Neuronal stem cell (in vitro differentiated cells): ENCODE results near the gene NCEH1.

ENCODE experiments used
- DNase-seq: peaks from one replicate; pipeline ENCODE4 v3.0.0-alpha.2; 2013; ENCODE audit warnings: low spot score
- H2AFZ ChIP-seq: one replicate; pipeline ENCODE4 v1.6.1; 2013; ENCODE audit warnings: mild to moderate bottlenecking, low read length, inconsistent platforms
- H2AK5ac ChIP-seq: 2 replicates; pipeline ENCODE4 v1.6.1; 2013; ENCODE audit warnings: low read depth, mild to moderate bottlenecking, inconsistent platforms, low read length, moderate library complexity, mixed read lengths
- H2BK120ac ChIP-seq: 2 replicates; pipeline ENCODE4 v1.6.1; 2013; ENCODE audit warnings: low read depth, mild to moderate bottlenecking, inconsistent platforms, low read length, moderate library complexity, mixed read lengths
- H2BK12ac ChIP-seq: one replicate; pipeline ENCODE4 v1.6.1; 2013; ENCODE audit warnings: low read length, inconsistent platforms
- H2BK15ac ChIP-seq: 2 replicates; pipeline ENCODE4 v1.6.1; 2013; ENCODE audit warnings: mild to moderate bottlenecking, low read length, inconsistent platforms, mixed read lengths
- H2BK5ac ChIP-seq: one replicate; pipeline ENCODE4 v1.6.1; 2013; ENCODE audit warnings: inconsistent platforms, mild to moderate bottlenecking, low read length, moderate library complexity
- H3K14ac ChIP-seq: one replicate; pipeline ENCODE4 v1.6.1; 2013; ENCODE audit warnings: low read length, inconsistent platforms
- H3K18ac ChIP-seq: 2 replicates; pipeline ENCODE4 v1.6.1; 2013; ENCODE audit warnings: low read length, inconsistent platforms
- H3K23ac ChIP-seq: 2 replicates; pipeline ENCODE4 v1.6.1; 2013; ENCODE audit warnings: low read depth, mild to moderate bottlenecking, mixed read lengths, low read length, inconsistent platforms; ENCODE audit not compliant: poor library complexity
- H3K27ac ChIP-seq: replicated peaks from 3 replicates; pipeline ENCODE4 v1.5.1; 2013; ENCODE audit warnings: low read length, inconsistent platforms
- H3K27me3 ChIP-seq, 3 experiments: 2 replicates each; pipeline ENCODE4 v1.6.1; 2013; ENCODE audit warnings: low read length in 3 of 3, mild to moderate bottlenecking in 2 of 3, inconsistent platforms in 1 of 3, low read depth in 1 of 3, mixed read lengths in 1 of 3, moderate library complexity in 1 of 3; ENCODE audit not compliant: control insufficient read depth in 3 of 3, insufficient read depth in 3 of 3
- H3K36me3 ChIP-seq, 2 donors: replicated peaks in 1 of 2; 2 replicates each; pipeline ENCODE4 v1.6.1; 2013; ENCODE audit warnings: low read length in 2 of 2; ENCODE audit not compliant: control insufficient read depth in 2 of 2, insufficient read depth in 2 of 2
- H3K4ac ChIP-seq: 2 replicates; pipeline ENCODE4 v1.6.1; 2013; ENCODE audit warnings: inconsistent platforms, mild to moderate bottlenecking, low read length, moderate library complexity
- H3K4me1 ChIP-seq, 2 donors: 1 replicate in 1 of 2; 2 replicates in 1 of 2; pipeline ENCODE4 v1.6.1; 2013; ENCODE audit warnings: low read length in 2 of 2, low read depth in 1 of 2; ENCODE audit not compliant: control insufficient read depth in 2 of 2, insufficient read depth in 1 of 2
- H3K4me2 ChIP-seq: one replicate; pipeline ENCODE4 v1.6.1; 2013; ENCODE audit warnings: mild to moderate bottlenecking, low read length, inconsistent platforms; ENCODE audit not compliant: insufficient read depth, poor library complexity, severe bottlenecking
- H3K4me3 ChIP-seq, 2 donors: 2 replicates each; pipeline ENCODE4 v1.5.1; 2013; ENCODE audit warnings: low read length in 2 of 2, mild to moderate bottlenecking in 2 of 2, inconsistent platforms in 1 of 2, moderate library complexity in 1 of 2
- H3K79me1 ChIP-seq: one replicate; pipeline ENCODE4 v1.6.1; 2013; ENCODE audit warnings: low read depth, mild to moderate bottlenecking, inconsistent platforms, low read length, moderate library complexity
- H3K9ac ChIP-seq: one replicate; pipeline ENCODE4 v1.6.1; 2013; ENCODE audit warnings: mild to moderate bottlenecking, low read depth, low read length, inconsistent platforms; ENCODE audit not compliant: poor library complexity
- H3K9me3 ChIP-seq, 2 donors: replicated peaks in 1 of 2; 2 replicates each; pipeline versions ENCODE3 to v1.6.1; 2013; ENCODE audit warnings: low read length in 2 of 2, mild to moderate bottlenecking in 2 of 2, inconsistent platforms in 1 of 2, low read depth in 1 of 2, mixed read lengths in 1 of 2, moderate library complexity in 1 of 2; ENCODE audit not compliant: control insufficient read depth in 2 of 2, insufficient read depth in 1 of 2
- H4K8ac ChIP-seq: one replicate; pipeline ENCODE4 v1.6.1; 2013; ENCODE audit warnings: low read depth, mild to moderate bottlenecking, inconsistent platforms, low read length, moderate library complexity
- H4K91ac ChIP-seq: one replicate; pipeline ENCODE4 v1.6.1; 2013; ENCODE audit warnings: low read length, low read depth, mild to moderate bottlenecking, inconsistent platforms; ENCODE audit not compliant: poor library complexity
- WGBS, 2 donors: extraction: QIAGEN DNeasy Blood & Tissue Kit; methylation state at CpG; one replicate each; pipeline ENCODE4 v1.1.7; 2013; ENCODE audit warnings: missing lambda C conversion rate in 2 of 2, mixed read lengths in 1 of 2; ENCODE audit not compliant: insufficient read length in 2 of 2, insufficient replicate concordance in 1 of 2; ENCODE audit errors: extremely low coverage in 2 of 2; 5-methylcytosine and 5-hydroxymethylcytosine counted together

Gene NCEH1

DNA sequence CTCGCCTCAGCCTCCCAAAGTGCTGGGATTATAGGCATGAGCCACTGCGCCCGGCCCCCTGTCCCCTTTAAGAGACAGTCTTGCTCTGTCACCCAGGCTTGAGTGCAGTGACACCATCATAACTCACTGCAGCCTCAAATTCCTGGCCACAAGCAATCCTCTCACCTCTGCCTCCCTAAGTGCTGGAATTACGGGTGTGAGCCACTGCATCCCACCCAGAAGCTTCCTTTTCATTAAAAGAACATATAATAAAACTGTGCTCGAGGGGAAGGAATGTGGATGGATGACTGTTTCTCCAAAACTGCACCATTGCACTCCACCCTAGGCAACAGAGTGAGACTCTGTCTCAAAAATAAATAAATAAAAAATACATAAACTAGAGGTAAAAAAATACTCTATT is 70.1 kb downstream of the NCEH1 start:
- Histone ChIP-seq H3K4ac (no peak overlapping the region), H4K91ac (no peak overlapping the region), H3K14ac (no peak overlapping the region), H3K23ac (no peak overlapping the region), H3K36me3 (no peaks in the 10 kb centered on the region), H3K18ac (no peak overlapping the region), H2AFZ (no peak overlapping the region), H2BK15ac (no peak overlapping the region), H2BK5ac (no peak overlapping the region), H3K4me3 (no peak overlapping the region), H3K27ac (no peak overlapping the region), H2AK5ac (no peak overlapping the region), H3K4me1 (no peaks in the 10 kb centered on the region), H4K8ac (no peak overlapping the region), H3K27me3 (no peaks in the 10 kb centered on the region), H3K9me3 (no peaks in the 10 kb centered on the region), H3K4me2 (no peak overlapping the region), H3K9ac (no peak overlapping the region), H3K79me1 (no peaks in the 10 kb centered on the region), H2BK12ac (no peak overlapping the region), H2BK120ac (no peak overlapping the region)
- DNase-seq: no peak
- WGBS, 2 donors: no CpG with 5 or more reads among the region's 5 CpGs

DNA sequence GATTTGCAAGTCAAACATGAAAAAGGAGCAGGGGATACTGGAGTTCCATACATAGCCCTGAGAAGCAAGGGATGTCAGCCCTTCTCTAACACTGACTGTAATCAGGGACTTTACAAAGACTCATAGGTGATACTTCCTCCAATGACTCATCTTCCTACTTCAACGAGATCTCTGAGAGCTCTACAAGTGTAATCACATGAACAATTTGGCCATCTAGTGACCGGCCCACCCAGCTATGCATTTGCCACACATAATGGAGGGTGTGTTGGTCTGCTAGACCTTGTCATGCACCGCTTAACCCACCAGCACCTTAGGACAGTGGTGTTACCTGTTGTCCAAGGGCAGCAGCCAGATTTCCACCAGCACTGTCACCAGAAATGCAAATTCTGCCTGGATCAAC is 75.3 kb downstream of the NCEH1 start:
- H3K36me3 ChIP-seq: peaks cover 0 to 5% of the 10 kb centered on the region in 2 donors
- no peak overlapping the region for H3K4me3 ChIP-seq
- H3K14ac ChIP-seq: no peak overlapping the region
- H2AK5ac ChIP-seq: no peak overlapping the region
- H3K27ac ChIP-seq: no peak overlapping the region
- no peaks in the 10 kb centered on the region for H3K79me1 ChIP-seq
- H4K91ac ChIP-seq: no peak overlapping the region
- H3K9ac ChIP-seq: no peak overlapping the region
- H3K4me1 ChIP-seq: no peaks in the 10 kb centered on the region
- no peak overlapping the region for H3K4me2 ChIP-seq
- H3K23ac ChIP-seq: no peak overlapping the region
- no peak overlapping the region for H2BK15ac ChIP-seq
- H4K8ac ChIP-seq: no peak overlapping the region
- no peak overlapping the region for H2AFZ ChIP-seq
- no peak for DNase-seq
- WGBS, 2 donors: no CpG with 5 or more reads among the region's 3 CpGs
- no peak overlapping the region for H2BK12ac ChIP-seq
- no peaks in the 10 kb centered on the region for H3K9me3 ChIP-seq
- H3K4ac ChIP-seq: no peak overlapping the region
- H3K27me3 ChIP-seq: no peaks in the 10 kb centered on the region
- no peak overlapping the region for H2BK120ac ChIP-seq
- H3K18ac ChIP-seq: no peak overlapping the region
- H2BK5ac ChIP-seq: no peak overlapping the region

DNA sequence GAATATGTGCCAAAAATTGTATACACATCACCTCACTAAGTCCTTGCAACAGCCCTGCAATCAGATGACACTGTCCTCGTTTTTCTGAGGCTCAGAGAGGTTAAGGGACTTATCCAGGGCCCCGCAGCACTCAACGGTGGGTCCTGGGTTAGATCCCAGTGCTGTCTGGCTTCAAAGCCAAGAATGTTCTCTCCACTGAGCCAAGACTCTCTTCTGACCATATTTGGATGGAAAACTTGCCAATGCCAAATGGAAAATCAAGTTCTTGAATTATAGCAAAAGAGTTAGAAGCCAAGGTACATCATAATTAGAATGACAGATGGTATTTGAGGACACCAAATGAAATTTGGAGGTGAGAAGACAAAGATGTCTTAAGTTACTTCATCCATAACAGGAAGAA is 75.9 kb downstream of the NCEH1 start:
- Histone ChIP-seq H3K23ac (no peak overlapping the region), H3K4ac (no peak overlapping the region), H3K36me3 (peaks cover 0 to 5% of the 10 kb centered on the region in 2 donors), H2AFZ (no peak overlapping the region), H2BK5ac (no peak overlapping the region), H3K9me3 (no peaks in the 10 kb centered on the region), H2BK120ac (no peak overlapping the region), H2AK5ac (no peak overlapping the region), H3K4me3 (no peak overlapping the region), H3K4me1 (no peaks in the 10 kb centered on the region), H3K4me2 (no peak overlapping the region), H2BK12ac (no peak overlapping the region), H3K27me3 (no peaks in the 10 kb centered on the region), H3K9ac (no peak overlapping the region), H3K14ac (no peak overlapping the region), H4K91ac (no peak overlapping the region), H3K79me1 (no peaks in the 10 kb centered on the region), H3K27ac (no peak overlapping the region), H4K8ac (no peak overlapping the region), H3K18ac (no peak overlapping the region), H2BK15ac (no peak overlapping the region)
- no CpG with 5 or more reads among the region's 3 CpGs for WGBS, 2 donors
- DNase-seq: no peak

DNA sequence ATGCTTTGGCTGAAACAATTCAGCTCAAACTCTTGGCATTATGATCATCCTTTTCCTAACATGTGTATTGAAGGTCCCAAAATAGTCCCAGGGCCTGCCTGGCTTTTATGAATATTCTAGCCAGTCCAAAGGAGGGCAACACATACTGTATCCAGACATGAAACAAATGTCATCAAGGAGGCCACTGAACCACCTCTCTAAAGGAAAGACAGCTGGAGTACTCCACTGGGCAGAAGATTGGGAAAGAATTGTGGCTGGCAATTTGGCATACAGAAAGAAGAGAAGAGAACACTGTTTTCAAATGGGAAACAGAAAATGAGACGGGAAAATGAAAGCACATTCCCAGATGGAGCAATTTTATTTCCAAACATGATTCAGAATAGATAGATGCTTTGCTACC is 80.6 kb downstream of the NCEH1 start:
- DNase-seq: no peak
- Histone ChIP-seq H3K9me3 (no peaks in the 10 kb centered on the region), H3K4ac (no peak overlapping the region), H3K27ac (no peak overlapping the region), H4K91ac (no peak overlapping the region), H3K9ac (no peak overlapping the region), H3K27me3 (no peaks in the 10 kb centered on the region), H3K79me1 (no peaks in the 10 kb centered on the region), H2BK15ac (no peak overlapping the region), H2BK12ac (no peak overlapping the region), H3K4me2 (no peak overlapping the region), H3K4me1 (no peaks in the 10 kb centered on the region), H3K18ac (no peak overlapping the region), H2AK5ac (no peak overlapping the region), H3K14ac (no peak overlapping the region), H2BK5ac (no peak overlapping the region), H4K8ac (no peak overlapping the region), H2AFZ (no peak overlapping the region), H3K36me3 (peaks cover 0 to 5% of the 10 kb centered on the region in 2 donors), H3K4me3 (no peak overlapping the region), H3K23ac (no peak overlapping the region), H2BK120ac (no peak overlapping the region)
- WGBS, 2 donors: no CpG with 5 or more reads among the region's 1 CpG
